ENCODE data around the gene C9orf57.
"Not testable (repeated sequence)": the region's sequence is repeated elsewhere in the genome, so short reads cannot be mapped to it uniquely, and the experiment has no call there.

C9orf57 gene

GRCh38 chr9:72023596-72023995, 36.8 kb downstream of the C9orf57 start:
- DNase-seq (ENCODE audit: low read depth in 2 of 2): no peak

- DNase-seq (ENCODE audit: low read depth in 2 of 2): no peak
Observed at GRCh38 chr9:72022841-72023240, 37.6 kb downstream of the C9orf57 start.

GRCh38 chr9:72013292-72013760, 47.1 kb downstream of the C9orf57 start:
- no peak for DNase-seq (ENCODE audit: low read depth in 2 of 2)

- DNase-seq (ENCODE audit: low read depth in 2 of 2): no peak
Observed at GRCh38 chr9:72012646-72013045, 47.8 kb downstream of the C9orf57 start.

- DNase-seq (ENCODE audit: low read depth in 2 of 2): not testable (repeated sequence)
Observed at GRCh38 chr9:72007726-72008125, 52.7 kb downstream of the C9orf57 start.

GRCh38 chr9:72006501-72006900, 53.9 kb downstream of the C9orf57 start:
- DNase-seq (ENCODE audit: low read depth in 2 of 2): no peak

- DNase-seq (ENCODE audit: low read depth in 2 of 2): no peak
Observed at GRCh38 chr9:72005451-72005850, 55.0 kb downstream of the C9orf57 start.
